KOPT-K1 (cell line): ENCODE measurements around the gene HSPA5.
A peak's percentile ranks its signal among the peaks of the same experiment; 100 is the strongest.
"Not testable (repeated sequence)": the region's sequence is repeated elsewhere in the genome, so short reads cannot be mapped to it uniquely, and the experiment has no call there.

Source experiments
- H3K27ac ChIP-seq: fragments of 200-600 bp; sonication (generic); 2 replicates; pipeline ENCODE4 v1.5.1; 2016; ENCODE audit warnings: antibody characterized with exemption, mild to moderate bottlenecking, low read depth, low read length; ENCODE audit not compliant: poor library complexity, severe bottlenecking
- H3K36me3 ChIP-seq: fragments of 200-600 bp; sonication (generic); 2 replicates; pipeline ENCODE4 v1.5.1; 2017; ENCODE audit warnings: antibody characterized with exemption, mild to moderate bottlenecking, low read length, moderate library complexity; ENCODE audit not compliant: insufficient read depth
- H3K9me3 ChIP-seq: fragments of 200-600 bp; sonication (generic); 2 replicates; pipeline ENCODE4 v1.5.1; 2017; ENCODE audit warnings: antibody characterized with exemption, low read length, mild to moderate bottlenecking; ENCODE audit not compliant: insufficient read depth, poor library complexity, severe bottlenecking

HSPA5 gene

GRCh38 chr9:125258832-125259534, 17.8 kb upstream of the HSPA5 start:
- no peaks in the 10 kb centered on the region for H3K36me3 ChIP-seq
- H3K27ac ChIP-seq: no peak overlapping the region
- H3K9me3 ChIP-seq: no peaks in the 10 kb centered on the region

- no peaks in the 10 kb centered on the region for H3K9me3 ChIP-seq
- H3K36me3 ChIP-seq: no peaks in the 10 kb centered on the region
- no peak overlapping the region for H3K27ac ChIP-seq
Observed at GRCh38 chr9:125258160-125258785, 17.1 kb upstream of the HSPA5 start.

DNA sequence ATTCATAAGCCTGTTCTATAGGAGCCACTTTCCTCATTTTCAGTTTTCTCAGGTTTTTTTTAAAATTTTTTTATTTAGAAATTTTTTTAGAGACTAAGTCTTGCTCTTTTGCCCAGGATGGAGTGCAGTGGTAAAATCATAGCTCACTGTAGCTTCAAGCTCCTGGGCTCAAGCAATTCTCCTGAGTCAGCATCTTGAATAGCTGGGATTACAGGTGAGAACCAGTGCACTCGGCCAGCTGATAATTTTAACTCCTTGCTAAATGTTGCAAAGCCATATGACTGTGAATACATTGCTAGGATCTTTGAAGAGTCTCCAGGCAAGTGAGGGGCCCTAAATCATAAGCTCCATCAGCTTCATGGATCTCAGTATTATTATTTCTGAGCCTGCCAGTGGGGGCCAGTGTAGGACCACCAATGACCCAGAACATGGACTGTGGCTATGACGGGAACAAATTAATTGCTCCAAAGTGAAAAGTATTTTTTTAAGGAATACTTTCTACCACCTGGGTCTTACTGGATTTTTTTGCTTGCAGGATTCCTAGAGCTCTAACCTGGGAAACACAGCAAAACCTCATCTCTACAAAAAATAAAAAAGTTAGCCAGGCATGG, 14.7 kb upstream of the HSPA5 start:
- Histone ChIP-seq H3K27ac (no peak overlapping the region), H3K36me3 (no peaks in the 10 kb centered on the region), H3K9me3 (no peaks in the 10 kb centered on the region)

DNA sequence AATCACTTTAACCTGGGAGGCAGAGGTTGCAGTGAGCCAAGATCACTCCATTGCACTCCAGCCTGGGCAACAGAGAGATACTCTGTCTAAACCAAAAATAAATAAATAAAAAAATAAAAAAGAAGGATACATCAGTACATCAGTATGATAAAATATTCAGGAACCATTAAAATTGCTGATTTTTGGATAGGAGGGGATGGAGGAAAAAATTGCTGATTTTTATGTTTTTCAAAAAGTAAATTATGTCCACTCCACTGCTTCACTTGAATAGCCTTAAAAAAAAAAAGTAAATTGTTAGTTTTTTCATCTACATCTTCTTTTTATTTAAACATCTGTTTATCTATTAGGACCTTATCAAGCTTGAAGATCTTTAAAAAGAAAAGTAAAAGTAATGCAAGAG, 13.1 kb upstream of the HSPA5 start:
- Histone ChIP-seq H3K27ac (no peak overlapping the region), H3K36me3 (no peaks in the 10 kb centered on the region), H3K9me3 (no peaks in the 10 kb centered on the region)

DNA sequence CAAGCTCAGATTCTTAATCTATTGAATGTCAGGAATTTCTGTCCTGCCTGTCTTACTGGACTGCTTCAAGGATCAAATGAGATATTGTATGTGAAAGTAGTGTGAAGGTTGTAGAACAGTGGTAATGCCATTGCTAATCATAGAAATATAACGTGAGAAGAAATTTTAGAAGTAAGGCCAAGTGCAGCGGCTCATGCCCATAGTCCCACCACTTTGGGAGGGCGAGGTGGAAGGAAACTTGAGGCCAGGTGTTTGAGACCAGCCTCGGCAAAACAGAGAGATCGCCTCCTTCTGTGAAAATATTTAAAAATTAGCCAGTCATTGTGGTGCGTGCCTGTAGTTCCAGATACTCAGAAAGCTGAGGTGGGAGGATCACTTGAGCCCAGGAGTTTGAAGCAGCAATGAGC, 5.1 kb upstream of the HSPA5 start:
- Histone ChIP-seq H3K9me3 (no peaks in the 10 kb centered on the region), H3K27ac (no peak overlapping the region), H3K36me3 (no peaks in the 10 kb centered on the region)

GRCh38 chr9:125243792-125244260, 2.7 kb upstream of the HSPA5 start:
- Histone ChIP-seq H3K9me3 (no peaks in the 10 kb centered on the region), H3K27ac (no peak overlapping the region), H3K36me3 (peaks cover 21% of the 10 kb centered on the region)

DNA sequence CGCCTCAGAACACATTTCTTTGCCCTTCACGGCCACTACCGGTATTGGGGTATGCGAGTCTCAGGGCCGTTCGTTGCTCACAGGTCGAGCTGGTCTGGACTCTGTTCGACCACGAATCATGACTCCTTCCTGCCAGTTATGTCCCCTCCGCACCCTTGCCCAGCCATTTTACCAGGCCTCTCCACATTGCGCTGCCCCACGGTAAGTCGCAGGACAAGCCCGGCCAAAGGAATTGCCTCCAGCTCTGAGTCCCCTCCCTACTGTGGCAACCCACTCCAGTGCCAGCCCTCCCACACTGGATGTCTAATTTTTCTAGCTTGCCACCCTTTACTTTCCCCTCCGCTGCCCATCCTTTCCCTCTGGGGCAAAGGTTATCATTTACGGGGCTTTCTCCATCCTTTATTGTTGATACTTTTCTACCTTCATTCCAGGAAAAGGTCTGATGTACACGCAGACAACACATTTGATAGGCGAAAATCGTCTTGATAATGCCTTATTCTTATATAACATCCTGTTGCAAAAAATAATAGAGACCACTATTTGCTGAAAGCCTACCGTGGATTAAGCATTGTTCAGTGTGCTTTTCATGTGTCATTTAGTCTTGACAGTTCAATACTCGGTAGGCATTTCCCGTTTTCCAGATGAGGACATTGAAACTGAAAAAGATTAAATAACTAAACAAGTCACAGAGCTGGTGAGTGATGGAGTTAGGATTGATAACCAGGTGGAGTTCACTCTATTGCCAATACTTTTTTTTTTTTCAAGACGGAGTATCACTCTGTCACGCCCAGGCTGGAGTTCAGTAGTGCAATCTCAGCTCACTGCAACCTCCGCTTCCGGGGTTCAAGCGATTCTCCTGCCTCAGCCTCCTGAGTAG, 958 bp upstream of the HSPA5 start:
- H3K27ac ChIP-seq: peak overlapping the region; percentile 92
- H3K36me3 ChIP-seq: peaks cover 38% of the 10 kb centered on the region
- H3K9me3 ChIP-seq: no peaks in the 10 kb centered on the region

GRCh38 chr9:125240649-125240999, 519 bp downstream of the HSPA5 start:
- peak overlapping the region; percentile 92 for H3K27ac ChIP-seq
- no peaks in the 10 kb centered on the region for H3K9me3 ChIP-seq
- H3K36me3 ChIP-seq: peaks cover 53% of the 10 kb centered on the region

- H3K36me3 ChIP-seq: peaks cover 60% of the 10 kb centered on the region
- H3K9me3 ChIP-seq: no peaks in the 10 kb centered on the region
- peak overlapping the region; percentile 92 for H3K27ac ChIP-seq
Observed at GRCh38 chr9:125239631-125240597, 1.2 kb downstream of the HSPA5 start.

DNA sequence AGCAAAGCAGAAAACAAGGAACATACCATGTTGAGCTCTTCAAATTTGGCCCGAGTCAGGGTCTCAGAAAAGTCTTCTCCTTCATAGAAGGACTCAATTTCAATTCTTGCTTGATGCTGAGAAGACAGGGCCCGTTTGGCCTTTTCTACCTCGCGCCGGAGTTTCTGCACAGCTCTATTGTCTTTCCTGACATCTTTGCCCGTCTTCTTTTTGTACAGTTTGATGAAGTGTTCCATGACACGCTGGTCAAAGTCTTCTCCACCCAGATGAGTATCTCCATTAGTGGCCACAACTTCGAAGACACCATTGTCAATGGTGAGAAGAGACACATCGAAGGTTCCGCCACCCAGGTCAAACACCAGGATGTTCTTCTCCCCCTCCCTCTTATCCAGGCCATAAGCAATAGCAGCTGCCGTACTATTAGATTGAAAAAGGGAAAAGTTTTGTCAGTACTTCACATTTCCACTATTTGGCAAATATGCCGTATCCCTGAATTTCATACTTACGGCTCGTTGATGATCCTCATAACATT, 2.2 kb downstream of the HSPA5 start:
- Histone ChIP-seq H3K9me3 (no peaks in the 10 kb centered on the region), H3K36me3 (peaks cover 66% of the 10 kb centered on the region), H3K27ac (no peak overlapping the region)

DNA sequence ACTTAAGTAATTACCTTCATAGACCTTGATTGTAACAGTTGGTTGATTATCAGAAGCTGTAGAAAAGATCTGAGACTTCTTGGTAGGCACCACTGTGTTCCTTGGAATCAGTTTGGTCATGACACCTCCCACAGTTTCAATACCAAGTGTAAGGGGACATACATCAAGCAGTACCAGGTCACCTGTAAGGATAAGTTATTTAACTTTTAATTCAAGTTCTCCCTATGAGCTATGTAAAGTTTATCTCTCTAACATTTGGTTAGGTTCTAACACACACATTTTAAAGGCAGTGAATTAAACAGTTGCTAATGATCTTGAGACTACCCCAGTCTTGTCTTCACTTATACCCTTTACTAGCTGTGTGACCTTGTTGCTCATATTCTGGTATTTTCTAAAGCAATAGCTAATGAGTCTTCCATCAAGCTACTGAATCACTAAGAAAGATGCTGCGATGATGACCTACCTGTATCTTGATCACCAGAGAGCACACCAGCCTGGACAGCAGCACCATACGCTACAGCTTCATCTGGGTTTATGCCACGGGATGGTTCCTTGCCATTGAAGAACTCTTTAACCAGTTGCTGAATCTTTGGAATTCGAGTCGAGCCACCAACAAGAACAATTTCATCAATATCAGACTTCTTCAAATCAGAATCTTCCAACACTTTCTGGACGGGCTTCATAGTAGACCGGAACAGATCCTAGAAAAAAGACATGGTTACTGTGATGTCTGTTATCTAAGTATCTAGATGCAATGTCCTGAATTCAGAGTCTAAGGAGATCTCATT, 2.8 kb downstream of the HSPA5 start:
- peaks cover 72% of the 10 kb centered on the region for H3K36me3 ChIP-seq
- H3K9me3 ChIP-seq: no peaks in the 10 kb centered on the region
- no peak overlapping the region for H3K27ac ChIP-seq

DNA sequence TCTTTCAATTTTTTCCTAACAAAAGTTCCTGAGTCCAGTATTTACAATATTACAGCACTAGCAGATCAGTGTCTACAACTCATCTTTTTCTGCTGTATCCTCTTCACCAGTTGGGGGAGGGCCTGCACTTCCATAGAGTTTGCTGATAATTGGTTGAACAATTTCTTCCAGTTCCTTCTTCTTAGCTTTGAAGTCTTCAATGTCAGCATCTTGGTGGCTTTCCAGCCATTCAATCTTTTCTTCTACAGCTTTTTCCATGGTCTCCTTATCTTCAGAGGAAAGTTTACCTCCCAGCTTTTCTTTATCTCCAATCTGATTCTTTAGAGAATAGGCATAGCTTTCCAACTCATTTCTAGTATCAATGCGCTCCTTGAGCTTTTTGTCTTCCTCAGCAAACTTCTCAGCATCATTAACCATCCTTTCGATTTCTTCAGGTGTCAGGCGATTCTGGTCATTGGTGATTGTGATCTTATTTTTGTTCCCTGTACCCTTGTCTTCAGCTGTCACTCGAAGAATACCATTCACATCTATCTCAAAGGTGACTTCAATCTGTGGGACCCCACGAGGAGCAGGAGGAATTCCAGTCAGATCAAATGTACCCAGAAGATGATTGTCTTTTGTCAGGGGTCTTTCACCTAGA, 4.5 kb downstream of the HSPA5 start:
- H3K9me3 ChIP-seq, H3K27ac ChIP-seq: not testable (repeated sequence)
- peaks cover 72% of the 10 kb centered on the region for H3K36me3 ChIP-seq
